HUES48 (cell line): ENCODE measurements around the gene FZD4.
A peak's percentile ranks its signal among the peaks of the same experiment; 100 is the strongest.
"Not testable (repeated sequence)": the region's sequence is repeated elsewhere in the genome, so short reads cannot be mapped to it uniquely, and the experiment has no call there.

Experiments used
- H3K27ac ChIP-seq: one replicate; pipeline ENCODE4 v1.7.0; 2013; ENCODE audit warnings: low read depth, low read length, inconsistent platforms
- H3K27me3 ChIP-seq: 2 replicates; pipeline ENCODE4 v1.6.1; 2013; ENCODE audit warnings: mild to moderate bottlenecking, low read length; ENCODE audit not compliant: control insufficient read depth, insufficient read depth
- H3K36me3 ChIP-seq: 2 replicates; pipeline ENCODE4 v1.6.1; 2013; ENCODE audit warnings: low read length; ENCODE audit not compliant: control insufficient read depth, insufficient read depth
- H3K4me1 ChIP-seq: 2 replicates; pipeline ENCODE4 v1.6.1; 2013; ENCODE audit warnings: mild to moderate bottlenecking, low read length; ENCODE audit not compliant: control insufficient read depth, insufficient read depth
- H3K4me3 ChIP-seq: 2 replicates; pipeline ENCODE4 v1.5.1; 2013; ENCODE audit warnings: mild to moderate bottlenecking, low read depth, low read length
- H3K9ac ChIP-seq: 2 replicates; pipeline ENCODE4 v1.6.1; 2013; ENCODE audit warnings: mild to moderate bottlenecking, low read depth, low read length, moderate library complexity
- H3K9me3 ChIP-seq: 2 replicates; pipeline ENCODE4 v1.6.1; 2013; ENCODE audit warnings: low read length; ENCODE audit not compliant: control insufficient read depth, insufficient read depth

The FZD4 gene

DNA sequence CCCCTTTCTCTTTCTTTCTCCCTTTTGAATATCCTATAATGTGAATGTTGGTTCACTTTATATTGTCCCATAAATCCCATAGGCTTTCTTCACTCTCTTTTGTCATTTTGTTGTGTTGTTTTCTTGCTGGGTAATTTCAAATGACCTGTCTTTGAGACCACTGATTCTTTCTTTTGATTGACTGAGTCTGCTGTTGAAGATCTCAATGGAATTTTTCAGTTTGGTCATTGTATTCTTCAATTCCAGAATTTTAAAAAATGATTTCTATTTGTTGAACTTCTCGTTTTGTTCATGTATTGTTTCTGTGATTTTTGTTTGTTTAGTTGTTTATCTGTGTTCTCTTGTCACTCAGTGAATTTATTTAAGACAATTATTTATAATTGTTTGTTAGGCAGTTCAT, 17.5 kb upstream of the FZD4 start:
- no peaks in the 10 kb centered on the region for H3K9me3 ChIP-seq
- H3K27ac ChIP-seq: no peak overlapping the region
- H3K4me3 ChIP-seq: no peak overlapping the region

DNA sequence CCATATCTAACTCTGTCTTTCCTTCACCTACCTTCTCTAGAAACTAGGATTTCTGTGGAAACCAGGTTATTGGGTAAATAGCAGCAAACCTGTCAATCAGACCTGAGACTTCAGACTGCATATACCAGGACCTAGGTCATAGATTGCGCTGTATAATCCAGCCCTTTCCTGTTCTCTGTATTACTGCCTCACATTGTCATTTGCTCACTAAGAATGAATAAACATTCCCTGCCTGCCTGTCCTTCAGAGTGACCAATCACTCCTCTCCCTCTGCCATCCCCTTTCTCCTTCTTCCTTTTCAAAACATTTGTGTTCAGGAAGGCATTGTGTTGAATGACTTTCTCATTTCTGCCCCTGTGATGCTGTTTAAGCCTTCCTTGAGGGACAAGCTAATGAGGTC, 14.1 kb upstream of the FZD4 start:
- Histone ChIP-seq H3K27ac (no peak overlapping the region), H3K9me3 (no peaks in the 10 kb centered on the region), H3K36me3 (no peaks in the 10 kb centered on the region), H3K4me3 (no peak overlapping the region), H3K27me3 (no peaks in the 10 kb centered on the region), H3K9ac (no peak overlapping the region), H3K4me1 (no peaks in the 10 kb centered on the region)

More for the DNA sequence above, 17.5 kb upstream of the FZD4 start:
- H3K36me3 ChIP-seq: no peaks in the 10 kb centered on the region
- no peaks in the 10 kb centered on the region for H3K4me1 ChIP-seq
- no peak overlapping the region for H3K9ac ChIP-seq
- H3K27me3 ChIP-seq: no peaks in the 10 kb centered on the region

GRCh38 chr11:86967601-86968000, 12.4 kb upstream of the FZD4 start:
- H3K9ac ChIP-seq, H3K36me3 ChIP-seq, H3K4me3 ChIP-seq, H3K4me1 ChIP-seq, H3K9me3 ChIP-seq, H3K27ac ChIP-seq, H3K27me3 ChIP-seq: not testable (repeated sequence)

GRCh38 chr11:86957976-86958646, 2.9 kb upstream of the FZD4 start:
- Histone ChIP-seq H3K4me1 (peaks cover 15% of the 10 kb centered on the region), H3K9me3 (no peaks in the 10 kb centered on the region), H3K4me3 (no peak overlapping the region), H3K36me3 (no peaks in the 10 kb centered on the region), H3K9ac (no peak overlapping the region), H3K27ac (no peak overlapping the region), H3K27me3 (peaks cover 12% of the 10 kb centered on the region)

GRCh38 chr11:86956905-86957195, 1.7 kb upstream of the FZD4 start:
- H3K4me3 ChIP-seq: peak overlapping the region; percentile 96; the same call in 1 of the 2 replicates
- no peak overlapping the region for H3K27ac ChIP-seq
- peaks cover 12% of the 10 kb centered on the region for H3K27me3 ChIP-seq
- no peak overlapping the region for H3K9ac ChIP-seq
- no peaks in the 10 kb centered on the region for H3K9me3 ChIP-seq
- peaks cover 4% of the 10 kb centered on the region for H3K36me3 ChIP-seq
- peaks cover 28% of the 10 kb centered on the region for H3K4me1 ChIP-seq

GRCh38 chr11:86955111-86955360, 159 bp downstream of the FZD4 start:
- H3K27me3 ChIP-seq: peaks cover 12% of the 10 kb centered on the region
- peaks cover 14% of the 10 kb centered on the region for H3K36me3 ChIP-seq
- peak overlapping the region; percentile 22; the same call in 1 of the 2 replicates for H3K9ac ChIP-seq
- no peaks in the 10 kb centered on the region for H3K9me3 ChIP-seq
- H3K4me3 ChIP-seq: peak overlapping the region; percentile 64
- peak overlapping the region; percentile 56 for H3K27ac ChIP-seq
- H3K4me1 ChIP-seq: peaks cover 28% of the 10 kb centered on the region

GRCh38 chr11:86954269-86955110, 705 bp downstream of the FZD4 start:
- peaks cover 28% of the 10 kb centered on the region for H3K4me1 ChIP-seq
- H3K9ac ChIP-seq: peak overlapping the region; percentile 22; the same call in 1 of the 2 replicates
- H3K9me3 ChIP-seq: no peaks in the 10 kb centered on the region
- H3K4me3 ChIP-seq: peak overlapping the region; percentile 64
- H3K36me3 ChIP-seq: peaks cover 14% of the 10 kb centered on the region
- peak overlapping the region; percentile 56 for H3K27ac ChIP-seq
- peaks cover 12% of the 10 kb centered on the region for H3K27me3 ChIP-seq

DNA sequence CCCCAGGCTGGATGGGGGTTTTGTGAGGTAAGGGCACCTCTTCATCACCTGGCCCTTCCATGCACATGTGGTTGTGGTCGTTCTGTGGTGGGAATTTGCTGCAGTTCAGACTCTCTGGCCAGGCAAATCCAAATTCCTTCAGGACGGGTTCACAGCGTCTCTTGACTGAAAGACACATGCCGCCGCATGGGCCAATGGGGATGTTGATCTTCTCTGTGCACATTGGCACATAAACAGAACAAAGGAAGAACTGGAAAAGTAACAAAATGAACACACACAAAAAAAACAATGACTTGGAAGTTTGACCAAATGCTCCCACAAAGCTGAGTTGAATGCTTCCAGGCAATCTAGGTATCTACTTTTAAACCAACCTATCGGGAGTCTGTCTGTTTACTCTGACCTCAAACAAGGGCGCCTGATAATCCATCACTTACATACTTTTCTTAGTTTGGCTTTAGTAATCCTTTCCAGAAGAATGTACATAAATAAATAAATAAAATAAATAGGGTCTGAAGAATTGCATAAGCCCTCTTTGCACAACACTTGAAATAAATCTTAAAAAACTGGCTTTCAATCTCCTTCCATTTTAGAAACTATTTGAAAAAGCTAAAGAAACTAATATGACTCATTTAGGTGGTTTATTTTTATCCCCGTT, 2.8 kb downstream of the FZD4 start:
- H3K9ac ChIP-seq: no peak overlapping the region

DNA sequence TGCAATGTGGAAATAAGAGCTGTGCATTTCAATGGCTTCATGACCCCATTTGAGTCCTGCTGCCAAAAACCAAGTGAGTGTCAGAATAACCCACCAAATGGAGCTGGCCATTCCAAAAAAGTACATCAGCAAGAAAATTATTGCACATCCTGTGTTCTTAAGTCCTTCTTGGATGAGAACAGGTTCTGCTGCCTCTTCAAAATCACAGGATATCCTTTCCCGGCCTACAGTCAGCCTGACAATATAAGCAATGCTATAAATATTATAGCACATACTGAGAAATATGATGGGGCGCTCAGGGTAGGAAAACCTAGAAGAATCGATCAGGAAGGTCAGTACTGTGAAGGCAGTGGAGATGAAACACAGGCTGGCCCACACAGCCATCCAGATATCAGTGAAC, 3.5 kb downstream of the FZD4 start:
- no peaks in the 10 kb centered on the region for H3K9me3 ChIP-seq
- peaks cover 12% of the 10 kb centered on the region for H3K27me3 ChIP-seq
- no peak overlapping the region for H3K9ac ChIP-seq
- H3K4me1 ChIP-seq: peaks cover 27% of the 10 kb centered on the region
- peaks cover 14% of the 10 kb centered on the region for H3K36me3 ChIP-seq
- no peak overlapping the region for H3K27ac ChIP-seq
- no peak overlapping the region for H3K4me3 ChIP-seq

More for the DNA sequence above, 2.8 kb downstream of the FZD4 start:
- Histone ChIP-seq H3K4me3 (no peak overlapping the region; the same call in 1 of the 2 replicates), H3K27me3 (peaks cover 12% of the 10 kb centered on the region), H3K36me3 (peaks cover 14% of the 10 kb centered on the region), H3K9me3 (no peaks in the 10 kb centered on the region), H3K27ac (peak overlapping the region; percentile 29), H3K4me1 (peaks cover 28% of the 10 kb centered on the region)

DNA sequence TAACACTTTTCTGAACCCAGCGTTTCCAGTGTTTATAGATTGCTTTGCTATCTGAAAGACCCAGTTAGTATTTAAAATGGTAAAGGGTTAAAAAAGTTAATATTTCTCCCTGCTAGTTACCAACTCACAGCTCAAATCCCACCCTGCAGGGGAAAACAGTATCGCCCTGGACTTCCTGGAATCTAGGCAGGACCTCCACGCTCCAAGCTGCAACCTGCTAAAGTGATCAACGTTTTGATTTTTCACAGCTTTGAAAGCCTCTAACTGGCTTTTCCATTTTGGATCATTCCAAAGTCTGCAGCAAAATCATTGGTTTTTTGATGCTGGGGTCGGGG, 4.6 kb downstream of the FZD4 start:
- Histone ChIP-seq H3K36me3 (peaks cover 14% of the 10 kb centered on the region), H3K4me1 (peaks cover 23% of the 10 kb centered on the region), H3K9ac (no peak overlapping the region), H3K9me3 (no peaks in the 10 kb centered on the region), H3K27ac (no peak overlapping the region), H3K4me3 (no peak overlapping the region), H3K27me3 (peaks cover 12% of the 10 kb centered on the region)

DNA sequence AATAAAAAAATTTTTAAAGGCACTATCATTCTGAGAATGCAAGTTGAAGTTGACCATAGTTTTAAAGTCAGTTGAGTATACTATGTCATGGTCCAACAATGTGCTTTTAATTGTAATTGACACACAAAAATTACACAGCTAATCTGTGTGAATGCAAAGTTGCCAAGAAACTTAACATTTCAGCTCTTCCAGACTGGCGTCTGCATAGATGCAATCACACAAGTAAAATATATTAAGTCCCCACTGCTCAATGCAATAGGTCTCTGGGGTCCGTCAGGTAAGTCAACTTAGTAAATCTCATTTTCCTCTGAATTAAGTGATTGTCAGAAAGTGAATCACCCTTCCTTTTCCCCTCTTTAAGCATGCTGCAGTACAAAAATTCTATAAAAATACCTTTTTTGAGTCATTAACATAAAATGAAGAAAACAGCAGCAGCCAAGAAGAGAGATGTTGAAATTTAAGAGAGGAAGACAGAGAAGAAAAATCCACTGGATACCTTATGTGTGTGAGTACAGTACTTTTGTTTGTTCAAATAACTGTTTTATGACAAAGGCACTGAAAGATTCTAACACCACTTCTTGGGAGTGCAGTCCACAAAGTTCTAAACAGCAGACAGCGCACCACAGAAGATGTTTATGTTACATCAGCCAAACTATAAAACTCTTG, 5.1 kb downstream of the FZD4 start:
- no peak overlapping the region for H3K9ac ChIP-seq
- H3K4me3 ChIP-seq: no peak overlapping the region
- H3K36me3 ChIP-seq: peaks cover 14% of the 10 kb centered on the region
- peaks cover 23% of the 10 kb centered on the region for H3K4me1 ChIP-seq
- no peaks in the 10 kb centered on the region for H3K9me3 ChIP-seq
- H3K27ac ChIP-seq: no peak overlapping the region
- peaks cover 12% of the 10 kb centered on the region for H3K27me3 ChIP-seq
